Activated CD4-positive, alpha-beta T cell treated with anti-CD3 and anti-CD28 coated beads for 36 hours (primary cell): ENCODE results near the gene ADCY9. TPM values are rescaled to one million over a fixed set of nuclear protein-coding genes. Genes with fewer than 3 reads are reported as not detected.
A peak's percentile ranks its signal among the peaks of the same experiment; 100 is the strongest.
"Not testable (repeated sequence)": the region's sequence is repeated elsewhere in the genome, so short reads cannot be mapped to it uniquely, and the experiment has no call there.

Source experiments
- ATAC-seq: fragments of 200-7000 bp; cut with Tn5 transposase; one replicate; pipeline ENCODE4 v1.10.0; 2021; ENCODE audit warnings: mild to moderate bottlenecking, moderate library complexity
- CTCF ChIA-PET: fragments of 350-600 bp; sonication (Branson Sonifier 250); formaldehyde crosslinking; loops from one replicate; lab custom pipeline; 2021; ENCODE audit warnings: antibody characterized with exemption; lab: Charles Lee
- POLR2A ChIA-PET: fragments of 350-600 bp; sonication (Branson Sonifier 250); formaldehyde crosslinking; loops from one replicate; lab custom pipeline; 2021; ENCODE audit warnings: antibody characterized with exemption, inconsistent platforms; lab: Charles Lee
- DNase-seq: peaks from one replicate; pipeline ENCODE4 v3.0.0-alpha.2; 2020
- H3K27ac Mint-ChIP-seq: one replicate; pipeline ENCODE4 v1.8.0; 2021; ENCODE audit warnings: mixed read lengths
- H3K27me3 Mint-ChIP-seq: one replicate; pipeline ENCODE4 v1.8.0; 2021; ENCODE audit warnings: mixed read lengths
- H3K36me3 Mint-ChIP-seq: one replicate; pipeline ENCODE4 v1.8.0; 2021; ENCODE audit warnings: low read depth, mixed read lengths
- H3K4me1 Mint-ChIP-seq: one replicate; pipeline ENCODE4 v1.8.0; 2021; ENCODE audit warnings: mixed read lengths
- H3K4me3 Mint-ChIP-seq: one replicate; pipeline ENCODE4 v1.8.0; 2021; ENCODE audit warnings: mild to moderate bottlenecking, moderate library complexity, mixed read lengths
- H3K9me3 Mint-ChIP-seq: one replicate; pipeline ENCODE4 v1.8.0; 2021; ENCODE audit warnings: low read depth, mixed read lengths
- intact Hi-C, 2 experiments: fragments of 100-400 bp; cut with DNase I in 1 of 2; cut with micrococcal nuclease in 1 of 2; formaldehyde crosslinking; loops; one replicate each; pipeline versions ENCODE4 v1.14.2 to v1.15.1; 2022 to 2024; cut with DNase I, micrococcal nuclease
- total RNA-seq, 2 experiments: library from RNA; stranded (reverse); gene quantifications; one replicate each; pipeline ENCODE4 v1.2.3, GENCODE V29; 2021

The ADCY9 gene
- 1 to 10 TPM; 5.3 to 6.2 TPM for total RNA-seq

DNA sequence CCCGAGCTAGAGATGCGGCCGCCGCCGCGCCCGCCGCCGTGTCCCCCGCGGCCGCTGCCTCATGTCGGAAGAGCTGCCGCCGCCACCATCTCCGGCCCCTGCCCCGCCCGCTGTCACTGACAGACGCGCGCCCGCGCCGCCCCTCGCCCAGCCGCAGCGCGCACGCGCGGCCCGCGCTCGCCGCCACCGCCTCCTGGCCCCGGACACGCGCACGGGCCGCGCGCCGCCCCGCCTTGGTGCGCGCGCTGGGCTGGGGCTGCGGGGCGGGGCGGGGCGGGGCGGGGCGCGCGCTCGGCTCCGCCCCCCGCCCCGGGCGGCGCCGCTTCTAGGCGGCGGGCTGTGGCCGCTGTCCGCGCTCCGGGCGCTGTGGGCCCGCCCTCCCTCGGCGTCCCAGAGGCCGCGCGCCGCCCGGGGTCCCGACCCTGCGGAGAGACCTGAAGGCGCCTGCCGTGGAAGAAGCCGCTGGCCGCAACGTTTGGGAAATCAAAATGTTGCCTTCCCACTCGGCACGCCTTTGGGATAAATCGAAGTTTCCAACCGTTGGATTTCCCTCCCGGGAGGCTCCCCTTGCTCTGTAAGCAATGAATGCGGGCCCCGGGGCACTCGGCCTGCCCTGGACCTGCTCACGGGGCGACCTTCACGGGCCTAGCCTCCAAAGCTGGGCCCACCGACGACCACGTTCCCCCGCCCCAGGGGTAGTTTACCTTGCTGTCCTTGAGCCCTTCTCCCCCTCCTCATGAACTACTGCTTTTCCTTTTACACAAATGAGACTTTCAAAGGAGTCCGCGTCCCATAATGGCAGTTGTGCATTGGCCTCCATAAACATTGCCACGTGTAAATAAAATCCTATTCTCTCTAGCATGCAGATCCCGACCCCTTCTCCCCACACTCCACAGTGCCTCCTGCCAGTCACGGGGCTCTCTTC lies at the start of gene ADCY9:
TSS of gene ADCY9 (minus strand) at position 118 of the 925 bp plus-strand sequence. CDS start 1,000 bp downstream, outside the sequence.
- peaks cover 5% of the 10 kb centered on the region for H3K36me3 Mint-ChIP-seq
- H3K4me3 Mint-ChIP-seq = peak within 1 kb of the TSS; percentile 78
- peaks cover 7% of the 10 kb centered on the region for H3K27me3 Mint-ChIP-seq
- peaks cover 36% of the 10 kb centered on the region for H3K4me1 Mint-ChIP-seq
- ChIA-PET POLR2A (no interaction called here), CTCF (interaction anchor here (0.6 to 2.0 kb wide), 2 partner anchors 23 to 137 kb away, joined by 3 to 8 read pairs; no protein-coding TSS in a partner anchor)
- no peaks in the 10 kb centered on the region for H3K9me3 Mint-ChIP-seq
- intact Hi-C loops = loop anchor here (1.0 to 10.0 kb wide), 14 partner anchors 52 to 1094 kb away; partner anchors contain the start of genes HCFC1R1 (in 1 of the 2), PAM16 (in 1 of the 2), SLX4 (in 1 of the 2) and THOC6 (in 1 of the 2)
- DNase-seq = peak; percentile 86
- ATAC-seq = peak; percentile 75
- H3K27ac Mint-ChIP-seq = peak within 1 kb of the TSS; percentile 78

DNA sequence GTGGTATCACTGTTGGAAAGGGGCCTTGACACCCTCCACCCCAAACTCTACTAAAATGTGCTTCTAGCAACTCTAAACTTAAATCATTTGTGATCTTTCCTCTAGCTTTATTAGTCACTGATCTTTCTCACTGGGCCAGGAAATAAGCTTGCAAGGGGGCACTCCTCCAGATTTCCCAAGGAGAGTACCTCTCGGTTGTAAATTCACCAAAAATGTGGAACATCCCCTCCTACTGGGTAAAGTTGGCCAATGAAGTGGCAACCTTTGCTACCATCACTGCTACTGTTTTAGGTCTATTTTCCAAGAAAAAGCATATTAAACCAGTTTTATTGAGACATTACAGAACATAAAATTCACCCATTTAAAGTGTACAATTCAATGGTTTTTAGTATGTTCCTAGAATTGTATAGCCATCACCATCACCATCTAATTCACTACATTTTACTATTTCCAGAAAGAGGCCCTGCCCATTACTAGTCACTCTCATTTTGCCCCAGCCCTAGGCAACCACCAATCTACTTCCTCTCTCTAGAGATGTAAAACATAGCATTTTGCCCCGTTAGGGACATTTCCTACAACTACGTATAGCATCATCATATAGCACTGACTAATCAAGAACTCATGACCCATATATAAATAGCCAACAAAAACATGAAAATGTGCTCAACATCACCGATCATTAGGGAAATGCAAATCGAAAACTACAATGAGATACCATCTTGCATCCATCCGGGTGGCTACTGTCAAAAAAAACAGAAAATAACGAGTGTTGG lies 44.6 kb upstream of the ADCY9 start:
- H3K27ac Mint-ChIP-seq = no peak overlapping the region
- H3K4me1 Mint-ChIP-seq = peaks cover 7% of the 10 kb centered on the region
- no peaks in the 10 kb centered on the region for H3K36me3 Mint-ChIP-seq
- ChIA-PET POLR2A (interaction anchor here (0.6 kb wide), 1 partner anchor 208 kb away, joined by 4 read pairs; no protein-coding TSS in a partner anchor), CTCF (no interaction called here)
- intact Hi-C loops = no loop called here
- H3K27me3 Mint-ChIP-seq = no peaks in the 10 kb centered on the region
- H3K4me3 Mint-ChIP-seq = no peak overlapping the region
- H3K9me3 Mint-ChIP-seq = no peaks in the 10 kb centered on the region
- DNase-seq (peak; percentile 12), ATAC-seq (peak; percentile 94)

DNA sequence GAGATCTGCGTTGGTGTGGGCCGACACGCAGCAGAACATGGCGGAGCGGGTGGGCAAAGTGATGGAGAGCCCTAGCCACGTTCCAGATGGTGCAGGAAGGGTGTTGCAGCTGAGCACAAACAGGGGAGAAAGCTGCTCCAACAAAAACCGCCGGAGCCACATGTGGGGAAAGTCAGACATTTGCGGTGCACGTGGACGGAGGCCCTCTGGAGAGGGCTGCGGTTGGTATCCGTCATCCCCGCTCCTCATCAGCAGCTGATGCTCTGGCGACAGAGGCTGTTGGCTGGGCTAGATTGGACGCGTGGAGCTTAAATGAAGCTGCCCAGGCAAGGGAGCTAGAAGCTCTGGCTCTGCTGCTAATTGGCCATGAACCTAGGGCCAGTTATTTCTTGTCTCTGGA lies 43.5 kb upstream of the ADCY9 start:
- Mint-ChIP-seq H3K27me3 (no peaks in the 10 kb centered on the region), H3K27ac (no peak overlapping the region), H3K36me3 (no peaks in the 10 kb centered on the region), H3K4me1 (peaks cover 7% of the 10 kb centered on the region), H3K9me3 (no peaks in the 10 kb centered on the region), H3K4me3 (no peak overlapping the region)
- no peak for ATAC-seq
- ChIA-PET POLR2A (no interaction called here), CTCF (interaction anchor here (0.6 kb wide), 1 partner anchor 221 kb away, joined by 3 read pairs; no protein-coding TSS in a partner anchor)
- intact Hi-C loops = no loop called here
- DNase-seq = no peak

DNA sequence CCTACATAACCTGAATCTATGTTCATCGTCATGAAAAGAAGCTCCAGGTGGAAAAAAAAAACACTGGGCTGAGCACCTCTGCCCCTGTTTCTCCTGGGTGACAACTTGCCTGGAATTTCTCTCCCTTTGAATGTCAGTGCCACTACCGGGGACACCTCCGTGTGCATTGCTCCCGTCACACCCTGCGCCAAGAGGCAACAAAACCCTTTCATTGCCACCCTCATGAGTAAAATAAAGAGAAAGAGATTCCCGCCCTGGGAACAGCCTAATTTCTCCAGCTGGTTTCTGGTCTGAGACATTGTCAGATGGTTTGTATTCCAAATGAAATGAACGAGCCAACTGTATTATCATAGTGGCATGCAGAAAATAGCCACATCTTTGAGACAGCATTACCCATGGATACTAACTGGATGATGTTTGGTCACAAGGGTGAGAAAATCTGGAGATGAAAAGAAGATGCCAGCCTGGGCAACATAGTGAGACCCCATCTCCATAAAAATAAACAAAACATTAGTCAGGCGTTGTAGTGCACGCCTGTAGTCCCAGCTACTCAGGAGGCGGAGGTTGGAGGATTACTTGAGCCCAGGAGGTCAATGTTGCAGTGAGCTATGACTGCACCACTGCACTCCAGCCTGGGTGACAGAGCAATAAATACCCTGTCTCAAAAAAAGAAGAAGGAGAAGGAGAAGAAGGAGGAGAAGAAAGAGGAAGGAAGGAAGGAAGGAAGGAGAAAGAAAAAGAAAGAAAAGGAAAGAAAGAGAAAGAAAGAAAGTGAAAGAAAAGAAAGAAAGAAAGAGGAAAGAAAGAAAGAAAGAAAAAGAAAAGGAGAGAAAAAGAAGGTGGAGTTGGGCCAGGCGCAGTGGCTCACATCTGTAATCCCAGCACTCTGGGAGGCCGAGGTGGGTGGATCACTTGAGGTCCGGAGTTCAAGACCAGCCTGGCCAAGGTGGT lies 42.2 kb upstream of the ADCY9 start:
- H3K9me3 Mint-ChIP-seq = no peaks in the 10 kb centered on the region
- no peaks in the 10 kb centered on the region for H3K36me3 Mint-ChIP-seq
- no peaks in the 10 kb centered on the region for H3K27me3 Mint-ChIP-seq
- POLR2A ChIA-PET = interaction anchor here (0.7 kb wide), 1 partner anchor 71 kb away, joined by 5 read pairs; no protein-coding TSS in a partner anchor
- H3K4me3 Mint-ChIP-seq = no peak overlapping the region
- CTCF ChIA-PET = no interaction called here
- DNase-seq (no peak), ATAC-seq (no peak)
- no peak overlapping the region for H3K27ac Mint-ChIP-seq
- intact Hi-C loops = no loop called here
- peaks cover 7% of the 10 kb centered on the region for H3K4me1 Mint-ChIP-seq

DNA sequence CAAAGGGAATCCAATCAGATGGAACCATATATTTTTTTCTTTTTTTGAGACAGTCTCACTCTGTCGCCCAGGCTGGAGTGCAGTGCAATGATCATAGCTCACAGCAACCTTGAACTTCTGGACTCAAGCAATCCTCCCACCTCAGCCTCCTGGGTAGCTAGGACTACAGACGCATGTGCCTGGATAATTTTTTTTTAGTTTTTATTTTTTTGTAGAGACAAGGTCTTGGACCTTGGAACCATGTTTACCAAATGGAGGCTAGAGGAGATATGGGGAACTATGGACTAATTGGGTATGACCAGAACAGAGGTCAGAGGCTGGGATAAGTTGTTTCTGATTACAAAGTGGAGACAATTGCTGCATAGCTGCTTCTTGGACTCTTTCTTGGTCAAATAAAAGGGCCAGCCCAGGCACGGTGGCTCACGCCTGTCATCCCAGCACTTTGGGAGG lies 41.2 kb upstream of the ADCY9 start:
- DNase-seq (no peak), ATAC-seq (no peak)
- H3K27me3 Mint-ChIP-seq = no peaks in the 10 kb centered on the region
- H3K9me3 Mint-ChIP-seq = no peaks in the 10 kb centered on the region
- H3K27ac Mint-ChIP-seq = no peak overlapping the region
- ChIA-PET CTCF (interaction anchor here (0.7 kb wide), 1 partner anchor 174 kb away, joined by 3 read pairs; no protein-coding TSS in a partner anchor), POLR2A (no interaction called here)
- no peaks in the 10 kb centered on the region for H3K36me3 Mint-ChIP-seq
- H3K4me1 Mint-ChIP-seq = peaks cover 7% of the 10 kb centered on the region
- intact Hi-C loops = no loop called here
- no peak overlapping the region for H3K4me3 Mint-ChIP-seq

DNA sequence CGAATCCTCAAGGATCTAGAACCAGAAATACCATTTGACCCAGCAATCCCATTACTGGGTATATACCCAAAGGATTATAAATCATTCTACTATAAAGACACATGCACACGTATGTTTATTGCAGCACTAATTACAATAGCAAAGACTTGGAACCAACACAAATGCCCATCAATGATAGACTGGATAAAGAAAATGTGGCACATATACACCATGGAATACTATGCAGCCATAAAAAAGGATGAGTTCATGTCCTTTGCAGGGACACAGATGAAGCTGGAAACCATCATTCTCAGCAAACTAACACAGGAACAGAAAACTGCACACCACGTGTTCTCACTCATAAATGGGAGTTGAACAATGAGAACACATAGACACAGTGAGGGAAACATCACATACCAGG lies 40.3 kb upstream of the ADCY9 start:
- H3K4me1 Mint-ChIP-seq, H3K9me3 Mint-ChIP-seq, ATAC-seq, H3K27ac Mint-ChIP-seq, H3K27me3 Mint-ChIP-seq, intact Hi-C loops, H3K4me3 Mint-ChIP-seq, CTCF ChIA-PET, DNase-seq, H3K36me3 Mint-ChIP-seq, POLR2A ChIA-PET: not testable (repeated sequence)

DNA sequence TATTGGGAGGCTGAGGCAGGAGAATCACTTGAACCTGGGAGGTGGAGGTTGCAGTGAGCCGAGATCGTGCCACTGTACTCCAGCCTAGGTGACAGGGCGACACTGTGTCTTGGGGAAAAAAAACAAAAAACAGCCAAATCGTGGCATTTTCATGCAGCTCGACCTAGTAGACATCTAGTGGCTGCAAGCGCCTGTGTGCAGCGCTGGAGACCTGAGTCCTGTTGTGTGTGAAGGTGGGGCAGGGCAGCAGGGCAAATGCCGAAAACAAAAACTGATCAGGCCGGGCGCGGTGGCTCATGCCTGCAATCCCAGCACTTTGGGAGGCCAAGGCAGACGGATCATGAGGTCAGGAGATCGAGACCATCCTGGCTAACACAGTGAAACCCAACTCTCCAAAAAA lies 37.1 kb upstream of the ADCY9 start:
- H3K9me3 Mint-ChIP-seq, H3K27ac Mint-ChIP-seq, H3K27me3 Mint-ChIP-seq, H3K36me3 Mint-ChIP-seq, ATAC-seq, POLR2A ChIA-PET, DNase-seq, H3K4me3 Mint-ChIP-seq, CTCF ChIA-PET, intact Hi-C loops, H3K4me1 Mint-ChIP-seq: not testable (repeated sequence)

DNA sequence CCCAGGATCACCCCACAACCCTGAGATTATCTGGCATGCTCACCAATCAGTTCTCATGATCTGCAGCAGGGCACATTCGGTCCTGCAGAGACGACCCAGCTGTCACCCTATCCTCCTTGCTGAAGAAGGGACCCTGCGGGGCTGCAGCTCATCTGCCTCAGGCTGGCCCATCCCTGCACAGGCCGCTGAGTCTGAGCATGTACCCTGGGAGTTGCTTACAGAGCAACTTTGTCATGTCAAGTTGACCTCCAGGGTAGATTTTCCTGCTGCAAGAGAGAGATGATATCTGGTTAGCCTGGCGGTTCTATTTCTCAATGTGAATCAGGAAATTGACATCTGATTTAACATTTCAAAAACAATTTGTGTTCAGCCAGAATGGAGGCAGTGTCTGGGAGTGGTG lies 36.0 kb upstream of the ADCY9 start:
- Mint-ChIP-seq H3K36me3 (no peaks in the 10 kb centered on the region), H3K4me3 (no peak overlapping the region), H3K9me3 (no peaks in the 10 kb centered on the region), H3K4me1 (no peaks in the 10 kb centered on the region), H3K27me3 (no peaks in the 10 kb centered on the region), H3K27ac (no peak overlapping the region)
- DNase-seq (no peak), ATAC-seq (no peak)
- ChIA-PET CTCF (no interaction called here), POLR2A (no interaction called here)
- intact Hi-C loops = no loop called here

DNA sequence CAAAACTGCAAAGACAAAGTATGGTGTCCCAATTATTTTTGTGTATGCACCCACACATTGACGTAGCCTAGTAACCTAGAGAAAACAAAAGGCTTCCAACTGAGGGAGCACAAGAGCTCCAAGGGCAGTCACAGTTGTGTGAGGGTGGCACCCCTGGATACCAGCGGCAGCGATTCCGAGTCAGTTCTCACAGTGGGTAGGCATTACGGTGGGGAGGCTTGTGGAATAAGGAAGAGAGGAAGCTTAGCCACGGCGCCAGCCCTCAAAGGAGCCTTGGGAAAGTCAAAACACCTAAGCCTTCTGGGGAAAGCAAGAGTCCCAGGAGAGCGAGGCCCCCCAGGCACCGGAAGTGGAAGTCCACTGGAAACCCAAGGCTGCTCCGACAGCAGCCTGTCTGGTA lies 31.0 kb upstream of the ADCY9 start:
- Mint-ChIP-seq H3K4me3 (no peak overlapping the region), H3K9me3 (no peaks in the 10 kb centered on the region), H3K27me3 (peaks cover 2% of the 10 kb centered on the region), H3K27ac (no peak overlapping the region), H3K36me3 (no peaks in the 10 kb centered on the region), H3K4me1 (no peaks in the 10 kb centered on the region)
- POLR2A ChIA-PET = no interaction called here
- ATAC-seq = no peak
- CTCF ChIA-PET = interaction anchor here (0.7 to 1.1 kb wide), 2 partner anchors 15 to 33 kb away, joined by 3 to 5 read pairs; no protein-coding TSS in a partner anchor
- DNase-seq = no peak
- intact Hi-C loops = no loop called here

DNA sequence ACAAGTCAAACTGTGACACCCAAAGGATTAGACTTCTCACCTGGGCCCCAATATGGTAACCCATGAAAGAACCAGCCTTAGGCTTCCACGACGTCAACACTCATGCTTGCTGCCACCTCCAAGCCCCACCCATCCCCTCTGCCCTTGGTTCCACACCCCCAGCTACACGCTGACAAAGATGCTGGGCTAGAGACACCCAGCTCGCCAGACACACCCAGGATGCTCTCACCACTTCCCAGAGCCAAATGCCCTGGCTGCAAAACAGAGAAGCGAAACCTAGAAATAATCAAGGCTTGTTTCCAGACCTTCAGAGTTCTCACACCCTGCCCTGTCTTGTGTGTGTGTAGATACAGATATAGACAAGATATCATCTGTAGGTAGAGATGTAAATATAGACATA lies 26.0 kb upstream of the ADCY9 start:
- Mint-ChIP-seq H3K36me3 (no peaks in the 10 kb centered on the region), H3K4me1 (no peaks in the 10 kb centered on the region), H3K4me3 (no peak overlapping the region), H3K9me3 (no peaks in the 10 kb centered on the region), H3K27me3 (peaks cover 2% of the 10 kb centered on the region), H3K27ac (no peak overlapping the region)
- DNase-seq (peak; percentile 43), ATAC-seq (peak; percentile 75)
- CTCF ChIA-PET = no interaction called here
- POLR2A ChIA-PET = no interaction called here
- intact Hi-C loops = no loop called here
